Measurements from ENCODE around the gene NFATC2. TPM values are rescaled to one million over a fixed set of nuclear protein-coding genes. Genes with fewer than 3 reads are reported as not detected.

The NFATC2 gene
- total RNA-seq, 1 experiment from 2014 or later = 5.0 TPM

GRCh38 chr20:51535674-51536073 is 6.8 kb downstream of the NFATC2 start (continued):
- TF ChIP-seq CEBPB (IDR thresholded peaks at IDR 0.05; ENCODE audit: low read depth) (no peak), ZNF274 (IDR thresholded peaks at IDR 0.05; ENCODE audit: low read depth, low read length) (no peak), EGR1 (IDR thresholded peaks at IDR 0.05; ENCODE audit: low read depth) (no peak)

- BruUV-seq (replicated peaks) = no TSS peak
- TF ChIP-seq CTCF (IDR thresholded peaks at IDR 0.05 in 2 of 3, conservative IDR thresholded peaks at IDR 0.05 in 1 of 3; ENCODE audit: borderline replicate concordance in 1 of 3, insufficient read depth in 1 of 3, low read depth in 2 of 3, low read length in 2 of 3) (no peak), EZH2phosphoT487 (IDR thresholded peaks at IDR 0.05; ENCODE audit: borderline replicate concordance) (no peak), ZFX (IDR thresholded peaks at IDR 0.05) (no peak)
- Histone ChIP-seq H3K79me2 (ENCODE audit: insufficient read depth, low read length) (no peaks in the 10 kb centered on the region), H3K9ac (ENCODE audit: low read length) (no peak overlapping the region), H3K36me3 (ENCODE audit: control insufficient read depth in 1 of 2, insufficient read depth in 2 of 2, low read length in 2 of 2) (no peaks in the 10 kb centered on the region), H3K9me3 (ENCODE audit: control insufficient read depth in 1 of 2, insufficient read depth in 1 of 2, low read depth in 1 of 2, low read length in 2 of 2) (no peaks in the 10 kb centered on the region), H3K9me2 (ENCODE audit: insufficient read depth) (no peaks in the 10 kb centered on the region), H4K20me1 (ENCODE audit: insufficient read depth) (no peaks in the 10 kb centered on the region), H3K4me3 (replicated peaks in 1 of 2; ENCODE audit: low read depth in 1 of 2, low read length in 2 of 2) (no peak overlapping the region), H3K27me3 (ENCODE audit: insufficient read depth, low read length) (no peaks in the 10 kb centered on the region), H3K4me2 (ENCODE audit: low read length) (no peak overlapping the region), H3K4me1 (ENCODE audit: control insufficient read depth in 1 of 2, insufficient read depth in 2 of 2, low read length in 2 of 2) (peaks cover 38 to 50% of the 10 kb centered on the region in 2 experiments), H3K27ac (ENCODE audit: low read depth, low read length) (no peak overlapping the region), H2AFZ (ENCODE audit: low read depth, low read length, poor library complexity, severe bottlenecking) (no peak overlapping the region)
- CTCF ChIA-PET = no interaction called here
- RAD21 ChIA-PET (ENCODE audit: low non-redundant PET in 1 of 2, low total read pairs in 2 of 2, uncharacterized antibody in 2 of 2, unreplicated experiment in 2 of 2) = no interaction called here
- ATAC-seq = no peak
- no peak for DNase-seq (ENCODE audit: low read depth, low spot score)
- POLR2A ChIA-PET = no interaction called here
- intact Hi-C loops (cut with micrococcal nuclease) = no loop called here
These were observed 7.5 kb downstream of the NFATC2 start for GRCh38 chr20:51535075-51535386.

Data from HCT116 (cell line).